HG03280 (cell line): Measurements from ENCODE around the gene VPS72.
A peak's percentile ranks its signal among the peaks of the same experiment; 100 is the strongest.
"Not testable (repeated sequence)": the region's sequence is repeated elsewhere in the genome, so short reads cannot be mapped to it uniquely, and the experiment has no call there.

Source experiments
- ATAC-seq: cut with Tn5 transposase; IDR thresholded peaks from one replicate; pipeline ENCODE4 v1.9.1; 2021; ENCODE audit warnings: mild to moderate bottlenecking, moderate library complexity; ENCODE audit not compliant: unreplicated experiment

The VPS72 gene, protein sequence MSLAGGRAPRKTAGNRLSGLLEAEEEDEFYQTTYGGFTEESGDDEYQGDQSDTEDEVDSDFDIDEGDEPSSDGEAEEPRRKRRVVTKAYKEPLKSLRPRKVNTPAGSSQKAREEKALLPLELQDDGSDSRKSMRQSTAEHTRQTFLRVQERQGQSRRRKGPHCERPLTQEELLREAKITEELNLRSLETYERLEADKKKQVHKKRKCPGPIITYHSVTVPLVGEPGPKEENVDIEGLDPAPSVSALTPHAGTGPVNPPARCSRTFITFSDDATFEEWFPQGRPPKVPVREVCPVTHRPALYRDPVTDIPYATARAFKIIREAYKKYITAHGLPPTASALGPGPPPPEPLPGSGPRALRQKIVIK

DNA sequence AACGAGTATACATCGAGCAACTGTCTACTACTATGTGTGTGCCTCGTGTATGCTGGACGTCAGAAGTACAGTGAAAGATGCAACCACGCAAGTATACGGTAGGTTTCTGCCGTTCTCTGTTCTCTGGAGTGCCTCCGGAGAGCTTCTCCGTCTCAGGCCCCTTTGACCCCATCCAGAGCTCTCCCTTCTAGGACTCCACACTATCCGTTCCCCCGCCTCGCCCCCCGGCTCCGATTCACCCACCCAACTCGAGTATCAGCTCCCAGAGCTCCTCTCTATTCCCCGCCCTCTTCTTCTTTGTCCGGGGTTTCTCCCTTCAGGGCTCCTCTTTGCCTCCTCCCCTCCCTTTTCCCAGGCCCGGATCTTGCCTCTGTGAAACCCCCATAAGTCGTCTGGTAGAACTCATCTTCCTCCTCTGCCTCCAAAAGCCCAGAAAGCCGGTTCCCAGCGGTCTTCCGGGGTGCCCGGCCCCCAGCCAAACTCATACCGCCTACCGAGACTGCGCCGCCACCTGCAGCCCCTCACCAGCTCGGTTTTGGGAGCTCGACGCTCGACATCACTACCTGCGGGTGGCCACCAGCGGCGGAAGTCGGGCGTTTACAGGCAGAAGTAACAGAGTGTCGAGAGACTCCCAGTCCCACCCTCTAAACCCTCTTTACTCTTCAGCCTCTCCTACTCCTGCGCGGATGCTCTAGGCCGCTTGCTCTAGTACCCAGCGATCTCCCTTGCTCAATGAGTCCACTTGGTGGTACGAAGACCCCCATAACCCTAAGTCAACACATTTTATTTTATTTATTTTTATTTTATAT, at the start of gene VPS72:
Gene VPS72 (minus strand): TSS at position 561 of the 809 bp plus-strand sequence. CDS start 76 bp downstream, at position 485.
- ATAC-seq = peak; percentile 82

GRCh38 chr1:151238467-151238739, 48.4 kb upstream of the VPS72 start:
- no peak for ATAC-seq

GRCh38 chr1:151237678-151238466, 47.9 kb upstream of the VPS72 start:
- ATAC-seq = no peak

- ATAC-seq = no peak
Observed at GRCh38 chr1:151235235-151235634, 45.2 kb upstream of the VPS72 start.

GRCh38 chr1:151222130-151222529, 32.1 kb upstream of the VPS72 start:
- no peak for ATAC-seq

GRCh38 chr1:151221616-151222015, 31.6 kb upstream of the VPS72 start:
- no peak for ATAC-seq

- ATAC-seq = no peak
Observed at GRCh38 chr1:151213560-151213959, 23.6 kb upstream of the VPS72 start.

- no peak for ATAC-seq
Observed at GRCh38 chr1:151211972-151212705, 22.1 kb upstream of the VPS72 start.

DNA sequence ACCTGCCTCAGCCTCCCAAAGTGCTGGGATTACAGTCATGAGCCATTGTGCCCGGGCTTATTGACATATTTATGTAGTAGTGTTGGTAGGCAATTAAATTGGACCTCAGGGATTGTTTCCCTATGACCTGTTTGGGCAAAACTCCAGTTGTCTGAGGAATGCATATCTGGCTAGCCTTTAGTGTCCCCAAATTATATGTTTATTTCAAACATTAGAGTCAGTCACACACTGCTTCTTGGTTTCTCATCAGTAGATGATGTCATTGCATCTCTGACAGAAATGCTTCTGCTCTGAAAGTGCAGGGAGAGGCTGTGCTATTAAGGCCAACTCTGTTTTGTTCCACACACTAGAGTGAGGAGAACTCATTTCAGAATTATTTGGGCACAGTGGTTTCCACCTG, 20.8 kb upstream of the VPS72 start:
- ATAC-seq = no peak

DNA sequence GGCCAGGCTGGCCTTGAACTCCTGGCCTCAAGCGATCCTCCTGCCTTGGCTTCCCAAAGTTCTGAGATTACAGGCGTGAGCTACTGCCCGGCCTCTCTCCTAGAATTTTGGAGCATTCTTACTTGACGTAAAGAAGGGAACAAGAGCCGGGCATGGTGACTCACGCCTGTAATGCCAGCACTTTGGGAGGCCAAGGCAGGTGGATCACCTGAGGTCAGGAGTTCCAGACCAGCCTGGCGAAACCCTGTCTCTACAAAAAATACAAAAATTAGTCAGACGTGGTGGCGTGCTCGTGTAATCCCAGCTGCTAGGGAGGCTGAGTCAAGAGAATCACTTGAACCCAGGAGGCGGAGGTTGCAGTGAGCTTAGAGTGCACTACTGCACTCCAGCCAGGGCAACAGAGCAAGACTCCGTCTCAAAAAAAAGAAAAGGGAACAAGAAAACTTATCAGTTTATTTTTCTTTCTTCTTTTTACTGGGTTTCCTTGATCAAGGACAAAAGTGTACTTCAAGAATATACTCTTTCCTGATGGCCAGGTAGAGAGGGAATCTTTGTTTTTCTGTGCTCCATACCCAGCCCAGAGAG, 15.5 kb upstream of the VPS72 start:
- ATAC-seq = not testable (repeated sequence)

- ATAC-seq = no peak
Observed at GRCh38 chr1:151199873-151200581, 10.0 kb upstream of the VPS72 start.

- ATAC-seq = peak; percentile 84
Observed at GRCh38 chr1:151198254-151199127, 8.5 kb upstream of the VPS72 start, which contains the start of gene PIP5K1A. Gene PIP5K1A, plus strand, starts transcription at chr1:151198552. Its CDS starts 445 bp downstream, at chr1:151198997.

DNA sequence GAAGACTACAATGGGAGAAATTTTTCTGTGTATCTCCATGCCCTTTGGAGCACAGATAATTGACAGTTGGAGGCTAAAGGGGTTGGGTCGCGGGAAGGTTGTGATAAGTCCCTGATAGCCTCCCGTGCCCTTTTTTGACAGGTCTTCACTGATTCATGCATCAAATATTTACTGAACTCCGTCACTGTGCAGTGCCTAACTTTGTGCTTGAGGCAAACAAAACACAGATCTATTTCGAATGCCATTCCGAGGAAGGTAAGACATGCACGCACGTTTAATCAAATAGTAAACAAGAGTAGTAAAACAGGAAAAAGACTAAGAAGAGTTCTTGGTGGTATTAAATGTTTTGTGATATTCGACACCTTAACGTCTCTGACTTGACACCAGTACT, 7.9 kb upstream of the VPS72 start:
- ATAC-seq = peak; percentile 4

- ATAC-seq = no peak
Observed at GRCh38 chr1:151196292-151196800, 6.3 kb upstream of the VPS72 start.

DNA sequence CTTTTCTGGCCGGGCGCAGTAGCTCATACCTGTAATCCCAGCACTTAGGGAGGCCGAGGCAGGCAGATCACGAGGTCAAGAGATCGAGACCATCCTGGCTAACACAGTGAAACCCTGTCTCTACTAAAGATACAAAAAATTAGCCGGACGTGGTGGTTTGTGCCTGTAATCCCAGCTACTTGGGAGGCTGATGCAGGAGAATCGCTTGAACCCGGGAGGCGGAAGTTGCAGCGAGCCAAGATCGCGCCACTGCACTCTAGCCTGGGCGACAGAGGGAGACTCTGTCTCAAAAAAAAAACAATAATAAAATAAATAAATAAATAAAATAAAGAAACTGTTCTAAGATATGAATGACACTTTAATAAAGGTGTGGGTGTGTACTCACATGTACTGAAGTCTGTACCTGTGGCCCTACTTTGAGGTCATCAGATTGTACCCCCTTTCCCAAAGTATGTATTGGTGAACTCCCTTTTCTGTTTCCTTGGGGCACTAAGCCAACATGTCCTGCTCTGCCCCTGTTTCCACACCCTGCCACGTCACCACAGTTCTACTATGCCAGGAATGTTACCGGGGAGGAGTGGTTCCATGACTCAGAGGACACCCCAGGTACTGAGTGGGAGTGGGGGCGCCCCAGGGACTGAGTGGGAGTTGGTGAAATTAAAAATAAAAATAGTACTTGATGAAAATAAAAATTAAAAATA, 5.0 kb upstream of the VPS72 start:
- not testable (repeated sequence) for ATAC-seq

DNA sequence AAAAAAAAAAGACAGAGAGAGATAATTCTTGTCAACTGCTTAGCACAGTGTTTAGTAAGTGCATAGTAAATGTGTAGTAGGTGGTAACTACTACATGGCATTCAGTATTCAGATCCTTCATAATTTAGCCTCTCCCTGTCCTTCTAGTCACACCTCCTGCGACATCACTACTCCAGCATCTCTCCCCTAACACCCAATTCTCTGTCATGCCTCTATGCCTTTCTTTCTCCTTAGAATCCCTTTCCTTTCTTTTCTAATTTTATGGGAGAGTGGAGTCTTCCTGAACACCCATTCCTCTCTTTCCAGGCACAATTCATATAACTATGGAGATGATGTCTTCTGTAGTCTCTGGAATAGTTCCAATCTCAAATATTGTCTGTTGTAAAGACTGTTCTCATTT, 3.9 kb upstream of the VPS72 start:
- no peak for ATAC-seq

GRCh38 chr1:151193304-151193703, 3.3 kb upstream of the VPS72 start:
- no peak for ATAC-seq

- ATAC-seq = no peak
Observed at GRCh38 chr1:151192047-151192446, 2.0 kb upstream of the VPS72 start.
